Measurements from ENCODE around the gene METTL5.

GRCh38 chr2:169796441-169796840 is 28.3 kb downstream of the METTL5 start:
- no peak for TF ChIP-seq CTCF (IDR thresholded peaks at IDR 0.05; ENCODE audit: borderline replicate concordance, extremely low read depth, low read length, poor library complexity, severe bottlenecking)
- no peak for TF ChIP-seq EZH2 (IDR thresholded peaks at IDR 0.05; ENCODE audit: borderline replicate concordance, low read depth, low read length, severe bottlenecking)

Measured in DND-41 (cell line).